Measurements from ENCODE around the gene OR6K2. TPM values are rescaled to one million over a fixed set of nuclear protein-coding genes. Genes with fewer than 3 reads are reported as not detected.

OR6K2 gene
- total and polyA plus RNA-seq, 2 experiments from 2014 or later = not detected

- H3K27ac ChIP-seq = no peak overlapping the region
- no peak overlapping the region for H3K4me3 ChIP-seq
- DNase-seq (ENCODE audit: low spot score) = no peak
- no peak overlapping the region for H3K4me2 ChIP-seq
- H3K79me2 ChIP-seq = no peaks in the 10 kb centered on the region
- H3K9me3 ChIP-seq (ENCODE audit: low read depth) = no peaks in the 10 kb centered on the region
- H3K27me3 ChIP-seq = no peaks in the 10 kb centered on the region
- TF ChIP-seq EZH2 (IDR thresholded peaks at IDR 0.05; ENCODE audit: borderline replicate concordance) (no peak), CTCF (IDR thresholded peaks at IDR 0.05; ENCODE audit: poor library complexity) (no peak), EZH2phosphoT487 (IDR thresholded peaks at IDR 0.05; ENCODE audit: low read depth, severe bottlenecking, unreplicated experiment) (no peak)
- H3K9me2 ChIP-seq (replicated peaks; ENCODE audit: insufficient read depth) = no peaks in the 10 kb centered on the region
- no peaks in the 10 kb centered on the region for H3K4me1 ChIP-seq (ENCODE audit: insufficient read depth)
- no peak overlapping the region for H2AFZ ChIP-seq
- WGBS (ENCODE audit: low lambda C conversion rate, missing lambda C conversion rate) = 73% methylated on average over 4 of the region's 4 CpGs
- H3K36me3 ChIP-seq (replicated peaks; ENCODE audit: insufficient read depth, low read depth) = no peaks in the 10 kb centered on the region
- H4K20me1 ChIP-seq (ENCODE audit: insufficient read depth, poor library complexity, severe bottlenecking) = no peaks in the 10 kb centered on the region
Observed at GRCh38 chr1:158675563-158676323, 24.7 kb downstream of the OR6K2 start.

- WGBS (ENCODE audit: low lambda C conversion rate, missing lambda C conversion rate) = 95% methylated on average over 7 of the region's 7 CpGs
- no peak for DNase-seq (ENCODE audit: low spot score)
- no peaks in the 10 kb centered on the region for H3K27me3 ChIP-seq
- H3K9me2 ChIP-seq (replicated peaks; ENCODE audit: insufficient read depth) = no peaks in the 10 kb centered on the region
- H3K4me3 ChIP-seq = no peak overlapping the region
- H2AFZ ChIP-seq = no peak overlapping the region
- no peaks in the 10 kb centered on the region for H3K36me3 ChIP-seq (replicated peaks; ENCODE audit: insufficient read depth, low read depth)
- TF ChIP-seq CTCF (IDR thresholded peaks at IDR 0.05; ENCODE audit: poor library complexity) (no peak), EZH2phosphoT487 (IDR thresholded peaks at IDR 0.05; ENCODE audit: low read depth, severe bottlenecking, unreplicated experiment) (no peak), EZH2 (IDR thresholded peaks at IDR 0.05; ENCODE audit: borderline replicate concordance) (no peak)
- no peaks in the 10 kb centered on the region for H3K9me3 ChIP-seq (ENCODE audit: low read depth)
- no peaks in the 10 kb centered on the region for H3K79me2 ChIP-seq
- no peaks in the 10 kb centered on the region for H4K20me1 ChIP-seq (ENCODE audit: insufficient read depth, poor library complexity, severe bottlenecking)
- H3K4me1 ChIP-seq (ENCODE audit: insufficient read depth) = no peaks in the 10 kb centered on the region
- H3K27ac ChIP-seq = no peak overlapping the region
- no peak overlapping the region for H3K4me2 ChIP-seq
Observed at GRCh38 chr1:158674302-158674701, 26.1 kb downstream of the OR6K2 start.

GRCh38 chr1:158666037-158666436, 34.4 kb downstream of the OR6K2 start:
- Histone ChIP-seq H3K4me2 (no peak overlapping the region), H3K4me3 (no peak overlapping the region), H3K27ac (no peak overlapping the region), H3K79me2 (no peaks in the 10 kb centered on the region), H2AFZ (no peak overlapping the region), H3K27me3 (no peaks in the 10 kb centered on the region), H3K9me2 (replicated peaks; ENCODE audit: insufficient read depth) (no peaks in the 10 kb centered on the region), H4K20me1 (ENCODE audit: insufficient read depth, poor library complexity, severe bottlenecking) (no peaks in the 10 kb centered on the region), H3K4me1 (ENCODE audit: insufficient read depth) (no peaks in the 10 kb centered on the region), H3K9me3 (ENCODE audit: low read depth) (no peaks in the 10 kb centered on the region), H3K36me3 (replicated peaks; ENCODE audit: insufficient read depth, low read depth) (peaks cover 3% of the 10 kb centered on the region)
- 92% methylated on average over 8 of the region's 8 CpGs for WGBS (ENCODE audit: low lambda C conversion rate, missing lambda C conversion rate)
- no peak for DNase-seq (ENCODE audit: low spot score)
- TF ChIP-seq CTCF (IDR thresholded peaks at IDR 0.05; ENCODE audit: poor library complexity) (no peak), EZH2phosphoT487 (IDR thresholded peaks at IDR 0.05; ENCODE audit: low read depth, severe bottlenecking, unreplicated experiment) (no peak), EZH2 (IDR thresholded peaks at IDR 0.05; ENCODE audit: borderline replicate concordance) (no peak)
